ENCODE results near the gene AXIN1. TPM values are rescaled to one million over a fixed set of nuclear protein-coding genes. Genes with fewer than 3 reads are reported as not detected.

Gene AXIN1
- total and polyA plus RNA-seq, 9 of the 15 experiments (the other 6 are each of a cell fraction or from before 2014, with no cell fraction given) = 0.42 to 58.0 (median 25.9) TPM

GRCh38 chr16:361872-362701 lies 9.6 kb upstream of the AXIN1 start (continued):
- TF ChIP-seq REST (IDR thresholded peaks at IDR 0.05; ENCODE audit: borderline replicate concordance) (peak; percentile 68; the same call in 1 of the 2 replicates), REST (CRISPR knock-in tag; IDR thresholded peaks at IDR 0.05; ENCODE audit: low read depth) (no peak), HMG20B (CRISPR knock-in tag; IDR thresholded peaks at IDR 0.05) (no peak), PKNOX1 (IDR thresholded peaks at IDR 0.05) (0 out of 2 replicates have a peak, but pooled peaks have one; percentile 12), RB1 (IDR thresholded peaks at IDR 0.05; ENCODE audit: low read depth) (peak; percentile 72; the same call in 1 of the 2 replicates), DACH1 (IDR thresholded peaks at IDR 0.05; ENCODE audit: partially characterized antibody) (no peak), USF1 (CRISPR knock-in tag; IDR thresholded peaks at IDR 0.05) (0 out of 2 replicates have a peak, but pooled peaks have one; percentile 16), SRF (CRISPR knock-in tag; IDR thresholded peaks at IDR 0.05) (no peak), E2F6 (IDR thresholded peaks at IDR 0.05; ENCODE audit: borderline replicate concordance in 1 of 2, extremely low read depth in 1 of 2, insufficient read depth in 1 of 2, insufficient read length in 1 of 2, low read depth in 1 of 2, low read length in 1 of 2, poor library complexity in 1 of 2, severe bottlenecking in 1 of 2) (peak in 1 of 2 experiments; percentile 3), CTCF (IDR thresholded peaks at IDR 0.05 in 2 of 3, conservative IDR thresholded peaks at IDR 0.05 in 1 of 3; ENCODE audit: insufficient read depth in 2 of 3, low read depth in 1 of 3, low read length in 3 of 3) (peak; percentile 79 to 87 (median 80))

Measured in K562 (cell line).